PC-9 (cell line): ENCODE results near the gene VPS11.

Experiments used
- CTCF ChIP-seq: fragments of 200-600 bp; sonication (generic); conservative IDR thresholded peaks from 2 replicates; pipeline ENCODE4 v1.6.1; 2017; ENCODE audit warnings: mixed run types, antibody characterized with exemption, mild to moderate bottlenecking, moderate library complexity
- EZH2 ChIP-seq: fragments of 200-600 bp; sonication (generic); IDR thresholded peaks from 2 replicates; pipeline ENCODE4 v1.8.0; 2017; ENCODE audit warnings: antibody characterized with exemption, low read depth

GRCh38 chr11:119026970-119027369, 40.6 kb upstream of the VPS11 start:
- TF ChIP-seq CTCF: no peak
- no peak for TF ChIP-seq EZH2
